ENCODE measurements around the gene MRPL53. TPM values are rescaled to one million over a fixed set of nuclear protein-coding genes. Genes with fewer than 3 reads are reported as not detected.

Gene MRPL53
- total RNA-seq, 4 donors from 2014 or later, result 26.5 to 48.7 (median 41.5) TPM

DNA sequence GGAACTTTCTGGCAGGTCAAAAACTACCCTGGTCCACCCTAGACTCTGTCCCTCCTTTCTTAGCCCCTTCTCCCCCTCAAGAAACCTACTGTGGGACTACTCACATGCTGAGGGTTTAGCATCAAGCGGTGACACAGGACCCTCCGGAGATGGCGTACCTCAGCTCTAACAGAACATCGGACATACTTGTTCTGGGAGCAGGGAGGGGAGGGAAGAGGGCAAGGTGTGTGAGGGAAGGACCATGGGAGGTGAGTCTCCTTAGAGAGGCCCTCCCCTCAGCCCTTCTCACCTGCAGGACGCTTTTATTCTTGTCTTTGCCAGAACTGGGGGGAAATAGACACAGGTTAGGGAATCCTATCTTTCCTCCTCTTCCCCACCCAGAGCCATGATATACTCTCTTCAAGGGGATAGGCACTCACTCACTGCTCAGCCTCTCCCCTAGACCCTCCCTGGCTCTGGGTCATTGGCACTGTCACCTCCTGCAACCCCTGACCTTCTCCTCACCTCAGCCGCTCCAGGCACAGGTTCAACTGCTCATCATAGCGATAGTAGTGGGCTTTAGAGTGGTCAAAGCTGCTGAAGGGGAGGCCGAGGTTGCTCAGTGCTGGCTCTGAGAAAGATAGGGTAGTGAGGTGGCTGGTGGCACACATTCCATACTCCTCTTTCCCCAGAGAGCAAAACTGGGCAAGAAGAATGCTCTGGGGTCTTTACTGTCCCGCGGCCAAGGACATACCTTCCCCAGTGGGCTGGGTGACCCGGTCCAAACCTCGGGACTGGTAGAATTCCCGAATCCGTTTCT is 33.2 kb upstream of the MRPL53 start:
- H3K27me3 ChIP-seq, result peaks cover 18 to 52% (median 32%) of the 10 kb centered on the region in 3 donors
- intact Hi-C loops (cut with DNase I; ENCODE audit: low total_unique reads) (no loop called here), in situ Hi-C loops (cut with MboI; ENCODE audit: low sequenced_read_pairs in 4 of 4) (no loop called here)
- peaks cover 0 to 18% of the 10 kb centered on the region in 2 donors for H3K36me3 ChIP-seq
- H3K27ac ChIP-seq, result no peak overlapping the region
- peak overlapping the region in 1 of 4 donors; percentile 99 for H3K4me3 ChIP-seq
- DNase-seq, result no peak
- no peaks in the 10 kb centered on the region for H3K9me3 ChIP-seq
- no peak for TF ChIP-seq POLR2A (IDR thresholded peaks at IDR 0.05)
- TF ChIP-seq, protein P1, sequence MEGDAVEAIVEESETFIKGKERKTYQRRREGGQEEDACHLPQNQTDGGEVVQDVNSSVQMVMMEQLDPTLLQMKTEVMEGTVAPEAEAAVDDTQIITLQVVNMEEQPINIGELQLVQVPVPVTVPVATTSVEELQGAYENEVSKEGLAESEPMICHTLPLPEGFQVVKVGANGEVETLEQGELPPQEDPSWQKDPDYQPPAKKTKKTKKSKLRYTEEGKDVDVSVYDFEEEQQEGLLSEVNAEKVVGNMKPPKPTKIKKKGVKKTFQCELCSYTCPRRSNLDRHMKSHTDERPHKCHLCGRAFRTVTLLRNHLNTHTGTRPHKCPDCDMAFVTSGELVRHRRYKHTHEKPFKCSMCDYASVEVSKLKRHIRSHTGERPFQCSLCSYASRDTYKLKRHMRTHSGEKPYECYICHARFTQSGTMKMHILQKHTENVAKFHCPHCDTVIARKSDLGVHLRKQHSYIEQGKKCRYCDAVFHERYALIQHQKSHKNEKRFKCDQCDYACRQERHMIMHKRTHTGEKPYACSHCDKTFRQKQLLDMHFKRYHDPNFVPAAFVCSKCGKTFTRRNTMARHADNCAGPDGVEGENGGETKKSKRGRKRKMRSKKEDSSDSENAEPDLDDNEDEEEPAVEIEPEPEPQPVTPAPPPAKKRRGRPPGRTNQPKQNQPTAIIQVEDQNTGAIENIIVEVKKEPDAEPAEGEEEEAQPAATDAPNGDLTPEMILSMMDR (IDR thresholded peaks at IDR 0.05 in 4 of 5, conservative IDR thresholded peaks at IDR 0.05 in 1 of 5), result no peak
- ATAC-seq, result no peak
- peaks cover 25 to 41% of the 10 kb centered on the region in 2 donors for H3K4me1 ChIP-seq

DNA sequence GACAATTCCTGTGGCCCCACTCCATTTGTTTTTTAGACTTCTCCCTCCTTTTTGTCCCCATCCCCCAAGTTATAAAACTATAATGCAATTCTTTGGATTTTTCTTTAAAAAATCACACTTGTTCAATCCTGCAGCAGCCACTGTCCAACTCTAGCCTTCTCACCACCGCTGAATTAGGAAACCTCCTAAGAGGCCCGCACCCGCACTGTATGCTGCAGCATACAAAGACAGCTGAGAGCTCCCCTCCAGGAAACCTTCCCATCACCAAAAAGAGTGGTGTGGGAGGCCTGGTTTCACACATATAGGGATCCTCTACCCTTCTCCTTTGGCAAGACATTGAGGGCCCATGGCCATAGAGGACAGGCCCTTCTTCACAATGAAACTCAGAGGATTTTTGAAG is 32.1 kb upstream of the MRPL53 start:
- Histone ChIP-seq H3K36me3 (peaks cover 0 to 18% of the 10 kb centered on the region in 2 donors), H3K27ac (peak overlapping the region in 2 of 4 donors; percentile 79 to 86), H3K4me3 (no peak overlapping the region), H3K4me1 (peaks cover 26 to 42% of the 10 kb centered on the region in 2 donors), H3K27me3 (peaks cover 28 to 52% (median 29%) of the 10 kb centered on the region in 3 donors), H3K9me3 (no peaks in the 10 kb centered on the region)
- intact Hi-C loops (cut with DNase I; ENCODE audit: low total_unique reads) (no loop called here), in situ Hi-C loops (cut with MboI; ENCODE audit: low sequenced_read_pairs in 4 of 4) (no loop called here)
- DNase-seq, result no peak
- TF ChIP-seq POLR2A (IDR thresholded peaks at IDR 0.05), result no peak
- TF ChIP-seq, protein P1 (IDR thresholded peaks at IDR 0.05 in 4 of 5, conservative IDR thresholded peaks at IDR 0.05 in 1 of 5), result no peak
- ATAC-seq, result no peak

DNA sequence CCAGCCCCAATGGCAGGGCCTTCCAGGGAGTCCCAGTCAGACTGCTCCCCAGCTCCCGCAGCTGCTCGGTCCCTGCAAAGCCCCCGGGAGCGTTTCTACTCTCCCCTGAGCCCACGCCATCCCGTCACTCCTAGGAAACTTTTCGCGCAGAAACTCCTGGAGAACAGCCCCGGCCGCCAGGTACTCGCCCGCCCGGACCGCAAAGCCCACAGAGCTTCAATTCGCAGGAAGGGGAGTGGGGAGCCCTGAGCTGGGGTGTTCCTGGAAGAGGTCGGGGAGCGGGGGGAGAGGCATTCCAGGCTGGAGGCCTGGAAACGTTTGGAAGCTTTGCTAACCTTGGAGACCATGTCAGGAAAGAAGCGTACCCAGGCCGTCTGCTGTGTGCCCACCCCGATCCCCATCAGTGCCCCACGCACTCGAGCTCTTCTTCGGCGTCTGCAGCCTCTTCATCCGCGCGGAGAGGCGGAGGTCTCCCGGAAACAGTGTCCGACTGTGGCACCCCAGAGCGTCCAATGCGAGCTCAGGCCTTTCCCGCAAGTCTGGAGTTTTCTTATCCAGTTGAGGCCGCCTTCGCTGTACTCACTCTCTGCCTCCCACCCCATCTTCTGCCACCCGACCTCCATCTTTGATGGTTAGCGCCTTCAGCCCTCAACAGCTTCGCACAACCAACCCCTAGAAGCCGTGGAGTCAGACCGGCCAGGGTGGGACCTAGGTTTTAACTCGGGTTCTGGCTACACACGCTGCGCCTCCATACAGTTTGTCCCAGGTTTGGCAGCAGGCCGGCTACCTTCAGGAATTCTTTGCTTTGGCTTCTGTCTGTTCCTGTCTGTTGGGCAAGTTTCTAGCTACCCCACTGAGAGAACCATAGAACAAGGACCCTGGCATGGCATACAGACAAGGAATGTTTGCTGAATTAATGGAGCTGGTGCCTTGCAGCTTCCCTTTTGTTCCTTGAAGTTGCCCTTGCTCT is 31.3 kb upstream of the MRPL53 start:
- H3K4me1 ChIP-seq, result peaks cover 33 to 50% of the 10 kb centered on the region in 2 donors
- ATAC-seq (no peak), DNase-seq (no peak)
- TF ChIP-seq, protein P1 (IDR thresholded peaks at IDR 0.05 in 4 of 5, conservative IDR thresholded peaks at IDR 0.05 in 1 of 5), result no peak
- peak in 1 of 2 donors; percentile 30 for TF ChIP-seq POLR2A (IDR thresholded peaks at IDR 0.05)
- in situ Hi-C loops (cut with MboI; ENCODE audit: low sequenced_read_pairs in 4 of 4), result no loop called here
- H3K27ac ChIP-seq, result peak overlapping the region; percentile 72 to 86 (median 79)
- H3K27me3 ChIP-seq, result peaks cover 35 to 59% (median 37%) of the 10 kb centered on the region in 3 donors
- no peaks in the 10 kb centered on the region for H3K9me3 ChIP-seq
- intact Hi-C loops (cut with DNase I; ENCODE audit: low total_unique reads), result no loop called here
- peaks cover 0 to 18% of the 10 kb centered on the region in 2 donors for H3K36me3 ChIP-seq
- peak overlapping the region; percentile 56 to 65 (median 60) for H3K4me3 ChIP-seq

DNA sequence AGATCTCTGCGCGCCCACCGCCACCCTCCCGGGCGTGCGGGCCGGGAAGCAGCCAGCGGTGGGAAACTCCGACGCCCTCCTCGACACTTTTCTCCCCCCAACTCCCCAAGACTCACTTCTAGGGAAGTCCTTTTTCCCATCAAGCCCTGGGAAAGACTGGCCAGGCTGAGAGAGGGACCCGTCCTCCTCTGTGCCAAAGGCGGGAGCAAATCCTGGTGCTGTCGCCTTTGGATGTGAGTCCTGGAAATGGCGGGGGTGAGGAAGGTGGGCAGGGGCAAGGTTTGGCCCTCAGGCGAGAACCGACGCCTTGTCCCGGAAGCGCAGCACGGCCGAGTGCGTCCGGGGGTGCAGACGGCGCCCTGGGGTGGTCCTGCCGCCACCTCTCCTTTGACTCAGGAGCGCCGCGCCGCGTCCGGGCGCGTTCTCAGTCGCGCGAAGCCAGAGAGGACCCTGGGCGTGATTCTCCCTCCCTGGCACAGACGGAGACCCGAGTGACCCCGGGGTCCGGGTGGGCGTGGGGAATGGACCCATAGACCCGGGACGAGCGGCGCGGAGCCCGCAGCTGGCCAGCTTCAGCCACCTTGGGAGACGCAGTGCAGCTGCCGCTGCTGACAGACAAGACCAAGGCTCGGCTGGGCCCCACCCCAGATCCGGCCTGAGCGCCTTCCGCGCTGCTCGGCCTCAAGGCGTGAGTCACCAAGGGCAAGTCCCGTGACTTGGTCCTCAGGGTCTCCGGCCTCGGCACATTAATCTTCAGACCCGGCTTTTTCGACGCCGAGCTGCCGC is 30.4 kb upstream of the MRPL53 start:
- Histone ChIP-seq H3K27ac (peak overlapping the region; percentile 72 to 86 (median 79)), H3K27me3 (peaks cover 38 to 68% (median 46%) of the 10 kb centered on the region in 3 donors), H3K4me1 (peaks cover 36 to 54% of the 10 kb centered on the region in 2 donors), H3K4me3 (peak overlapping the region; percentile 56 to 65 (median 60)), H3K36me3 (peaks cover 0 to 18% of the 10 kb centered on the region in 2 donors), H3K9me3 (no peaks in the 10 kb centered on the region)
- in situ Hi-C loops (cut with MboI; ENCODE audit: low sequenced_read_pairs in 4 of 4), result no loop called here
- intact Hi-C loops (cut with DNase I; ENCODE audit: low total_unique reads), result no loop called here
- TF ChIP-seq, protein P1 (IDR thresholded peaks at IDR 0.05 in 4 of 5, conservative IDR thresholded peaks at IDR 0.05 in 1 of 5), result peak in 2 of 5 experiments; percentile 7 to 20
- TF ChIP-seq POLR2A (IDR thresholded peaks at IDR 0.05), result peak; percentile 33 to 62
- ATAC-seq, result no peak
- DNase-seq, result peak; percentile 71 to 75

All from gastrocnemius medialis (tissue), 4 donors.